Central memory CD4-positive, alpha-beta T cell (primary cell): ENCODE results near the gene FIG4.
"Not testable (repeated sequence)": the region's sequence is repeated elsewhere in the genome, so short reads cannot be mapped to it uniquely, and the experiment has no call there.

Source experiments
- DNase-seq: peaks from one replicate; pipeline ENCODE4 v3.0.0; 2022

FIG4 gene

DNA sequence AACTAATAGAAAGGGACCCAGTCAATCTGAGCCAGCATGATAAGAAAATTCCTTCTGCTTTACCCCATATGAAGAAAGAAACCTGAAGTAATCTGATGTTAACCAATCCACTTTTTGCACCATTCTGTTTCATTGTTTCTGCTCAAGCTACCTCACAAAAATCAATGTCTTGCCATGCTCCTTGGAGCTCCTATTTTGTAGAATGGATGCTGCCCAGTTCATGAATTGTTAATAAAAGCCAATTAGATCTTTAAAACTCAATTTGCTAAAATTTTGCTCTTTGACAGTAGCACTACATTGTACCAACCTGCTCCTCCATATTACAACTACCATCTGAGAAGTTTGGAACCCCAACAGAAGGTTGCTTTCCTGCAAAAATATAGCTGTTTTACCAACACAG, 170.8 kb downstream of the FIG4 start:
- DNase-seq: no peak

DNA sequence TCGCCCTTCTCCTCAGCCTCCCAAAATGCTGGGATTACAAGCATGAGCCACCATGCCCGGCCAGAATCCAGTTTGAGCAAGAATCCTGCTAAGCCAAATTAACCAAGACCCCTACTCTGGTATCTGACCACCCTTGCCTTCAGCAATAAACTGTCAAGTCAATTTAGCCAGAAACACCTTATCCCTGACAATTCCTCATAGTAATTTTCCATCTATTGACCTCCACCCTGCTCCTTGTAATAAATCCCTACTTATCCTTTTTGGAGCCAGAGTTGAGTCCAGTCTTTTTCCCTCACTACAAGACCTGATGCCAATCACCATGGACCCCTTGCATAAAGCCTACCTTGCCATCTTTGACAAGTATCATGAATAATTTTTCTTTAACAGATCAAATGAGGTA, 173.0 kb downstream of the FIG4 start:
- DNase-seq: no peak

DNA sequence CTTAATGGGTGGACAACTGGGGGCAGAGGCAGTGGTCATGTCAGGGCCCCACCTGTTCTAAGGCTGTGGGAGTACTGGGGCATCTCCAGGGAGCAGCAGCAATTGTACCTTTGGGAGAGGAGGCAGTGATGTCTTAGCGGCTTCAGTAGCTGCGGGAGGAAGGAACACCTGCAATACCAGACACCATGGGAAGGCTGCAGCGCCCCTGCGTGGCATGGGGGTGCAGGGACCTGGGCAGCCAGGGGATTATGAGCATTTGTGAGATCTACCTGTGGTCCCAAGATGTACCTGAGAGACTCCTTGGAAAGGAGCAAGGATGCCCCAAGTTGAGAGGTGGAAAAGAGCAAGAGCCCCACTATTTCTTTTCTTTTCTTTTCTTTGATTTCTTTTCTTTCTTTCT, 174.9 kb downstream of the FIG4 start:
- no peak for DNase-seq

DNA sequence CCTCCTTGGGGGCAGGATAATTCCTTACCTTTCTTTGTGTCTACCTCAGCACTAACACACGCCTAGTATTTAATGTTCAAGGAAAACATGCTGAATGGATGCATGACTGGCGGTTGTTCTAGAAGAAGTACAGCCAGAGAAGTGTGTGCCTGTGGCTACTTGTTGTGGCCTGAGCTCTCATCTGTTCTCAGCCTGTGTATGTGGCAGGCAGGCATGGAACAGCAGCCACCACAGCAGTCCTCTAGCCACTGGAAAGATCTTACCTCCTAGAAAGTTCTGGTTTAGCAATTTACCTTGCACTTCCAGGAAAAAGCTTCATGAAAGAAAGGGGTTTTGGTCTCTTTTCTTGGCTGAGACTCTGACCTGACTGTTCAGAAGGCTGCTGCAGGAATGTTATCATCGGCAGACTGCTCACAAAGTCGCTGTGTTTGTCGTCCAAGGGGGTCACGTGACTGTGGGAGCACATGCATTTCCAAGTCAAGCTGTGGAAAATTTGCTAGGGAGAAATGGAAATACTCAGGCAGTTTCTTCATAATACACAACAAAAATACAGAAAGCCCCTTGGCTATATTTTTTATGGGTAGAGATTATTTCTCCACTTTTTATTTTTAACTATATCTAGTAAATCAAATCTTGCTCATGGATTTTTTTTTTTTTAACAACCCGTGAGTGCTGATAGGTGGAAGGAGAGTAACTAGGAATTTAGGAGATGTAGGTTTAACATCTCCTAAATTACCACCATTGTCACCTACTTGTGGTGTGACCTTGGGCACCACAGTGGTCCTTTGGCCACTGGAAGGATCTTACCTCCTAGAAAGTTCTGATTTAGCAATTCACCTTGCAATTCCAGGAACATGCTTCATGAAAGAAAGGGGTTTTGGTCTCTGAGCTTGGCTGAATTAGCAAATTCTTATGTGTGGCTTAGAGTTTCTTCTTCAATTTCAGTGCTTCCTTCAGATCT, 176.2 kb downstream of the FIG4 start:
- no peak for DNase-seq

DNA sequence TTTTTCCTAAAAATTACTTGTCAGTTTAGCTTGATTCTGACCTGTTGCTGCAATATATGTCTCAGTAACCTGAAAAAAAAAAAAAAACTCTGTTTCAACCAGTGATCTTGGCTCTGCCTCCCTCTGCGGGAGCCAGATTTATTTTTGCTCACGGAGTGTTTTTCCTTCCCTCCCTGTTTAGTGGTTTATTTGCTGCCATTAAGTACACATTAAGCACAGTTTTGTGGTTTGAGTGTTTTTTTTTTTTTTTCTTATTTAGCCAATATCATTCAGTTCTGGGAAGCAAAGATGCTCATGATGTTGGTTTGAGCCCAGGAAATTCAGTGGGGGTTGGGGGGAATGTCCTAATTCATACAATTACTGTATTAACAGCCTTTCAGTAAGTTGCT, 176.9 kb downstream of the FIG4 start:
- DNase-seq: no peak

DNA sequence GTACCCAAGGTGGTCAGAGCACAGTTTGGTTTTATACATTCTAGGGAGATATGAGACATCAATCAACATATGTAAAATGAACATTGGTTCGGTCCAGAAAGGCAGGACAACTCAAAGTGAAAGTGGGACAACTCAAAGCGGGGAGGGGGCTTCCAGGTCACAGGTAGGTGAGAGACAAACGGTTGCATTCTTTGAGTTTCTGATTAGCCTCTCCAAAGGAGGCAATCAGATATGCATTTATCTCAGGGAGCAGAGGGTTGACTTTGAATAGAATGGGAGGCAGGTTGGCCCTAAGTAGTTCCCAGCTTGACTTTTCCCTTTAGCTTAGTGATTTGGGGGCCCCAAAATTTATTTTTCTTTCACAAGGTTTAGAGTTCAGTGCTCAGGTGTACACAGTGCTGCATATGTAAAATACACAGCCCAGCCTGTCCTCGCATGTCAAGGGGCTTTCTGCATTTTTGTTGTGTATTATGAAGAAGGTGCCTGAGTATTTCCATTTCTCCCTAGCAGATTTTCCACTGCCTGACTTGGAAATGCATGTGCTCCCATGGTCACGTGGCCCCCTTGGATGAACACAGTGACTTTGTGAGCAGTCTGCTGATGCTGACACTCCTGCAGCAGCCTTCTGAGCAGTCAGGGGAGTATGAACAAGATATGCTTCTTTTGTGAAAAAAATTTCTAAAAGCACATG, 178.4 kb downstream of the FIG4 start:
- not testable (repeated sequence) for DNase-seq

DNA sequence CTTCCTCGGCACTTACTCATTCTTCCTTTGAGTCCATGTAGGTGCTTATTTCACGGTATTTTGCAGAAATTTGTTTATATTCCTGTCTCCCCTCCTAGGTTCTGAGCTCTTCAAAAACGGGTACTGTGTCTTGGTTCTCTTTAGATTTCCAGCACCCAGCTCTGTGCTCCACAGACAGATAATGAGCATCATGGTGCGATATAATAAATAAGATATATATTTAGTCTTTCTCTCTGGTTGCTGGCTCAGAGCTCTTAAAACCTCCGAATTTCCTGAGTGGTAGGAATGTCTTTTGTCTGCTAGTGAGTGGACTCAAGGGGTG, 179.0 kb downstream of the FIG4 start:
- no peak for DNase-seq

DNA sequence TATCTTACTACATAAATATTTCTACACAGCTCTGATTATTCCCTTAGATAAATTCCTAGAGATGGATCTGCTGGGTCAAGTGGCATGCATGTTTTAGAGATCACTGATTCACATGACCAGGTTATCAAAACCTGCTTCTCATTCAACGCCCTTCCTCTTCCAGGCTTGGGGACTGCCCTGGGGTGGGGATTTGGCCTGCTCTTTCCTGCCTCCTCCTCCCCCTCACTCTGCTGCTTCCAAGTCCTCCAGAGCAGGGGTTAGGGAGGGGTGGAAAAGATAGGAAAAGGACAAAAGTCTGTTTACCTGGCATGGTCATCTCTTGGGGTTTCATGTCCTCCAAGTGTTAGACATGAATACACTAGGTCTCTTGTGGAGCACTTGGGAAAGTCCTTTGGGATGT, 181.5 kb downstream of the FIG4 start:
- DNase-seq: no peak

DNA sequence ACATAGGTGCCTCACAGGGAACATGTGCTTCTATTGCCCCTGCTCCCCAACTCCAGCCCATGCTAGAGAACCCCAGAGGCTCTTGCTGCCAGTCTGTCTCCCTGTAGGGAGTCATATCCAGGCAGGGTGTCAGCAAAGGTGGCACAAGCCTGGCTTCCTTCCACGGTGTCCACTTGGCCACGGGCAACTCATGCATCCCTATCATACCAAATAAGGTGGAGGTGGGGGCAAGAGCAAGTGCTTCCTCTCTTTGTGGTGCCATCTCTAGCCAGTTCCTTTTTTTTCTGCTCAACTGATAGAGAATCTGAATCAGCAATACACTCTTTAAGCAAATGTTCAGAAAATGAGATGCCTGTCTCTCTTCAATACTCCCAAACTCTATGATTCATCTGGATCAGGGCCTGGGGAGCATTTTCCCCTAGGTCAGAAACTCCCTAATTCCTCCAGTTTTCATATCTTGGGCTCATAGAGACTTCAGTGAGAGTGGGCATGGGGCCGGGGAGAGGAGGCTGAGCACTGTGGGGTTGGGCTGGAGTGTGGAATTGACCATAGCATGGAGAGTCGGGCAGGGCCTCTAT, 182.0 kb downstream of the FIG4 start:
- DNase-seq: no peak

DNA sequence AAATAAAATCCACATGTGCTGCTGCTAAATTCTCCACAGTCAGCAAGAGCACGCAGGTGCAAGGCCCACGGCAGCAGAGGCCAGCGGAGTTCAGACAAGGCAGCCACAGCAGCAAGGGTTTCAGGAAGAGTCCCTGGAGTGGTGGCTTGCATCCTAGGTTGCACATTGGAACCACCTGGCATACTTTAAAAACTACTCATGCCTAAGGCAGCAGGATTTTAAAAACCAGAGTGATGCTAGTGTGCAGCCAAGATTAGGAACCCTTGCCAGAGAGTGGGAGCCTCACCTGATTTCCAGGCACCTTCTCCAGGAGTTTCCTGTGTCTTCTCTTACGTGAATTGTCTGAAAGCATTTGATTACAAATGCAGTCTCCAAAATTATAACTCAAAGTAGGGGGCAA, 183.0 kb downstream of the FIG4 start:
- DNase-seq: no peak

DNA sequence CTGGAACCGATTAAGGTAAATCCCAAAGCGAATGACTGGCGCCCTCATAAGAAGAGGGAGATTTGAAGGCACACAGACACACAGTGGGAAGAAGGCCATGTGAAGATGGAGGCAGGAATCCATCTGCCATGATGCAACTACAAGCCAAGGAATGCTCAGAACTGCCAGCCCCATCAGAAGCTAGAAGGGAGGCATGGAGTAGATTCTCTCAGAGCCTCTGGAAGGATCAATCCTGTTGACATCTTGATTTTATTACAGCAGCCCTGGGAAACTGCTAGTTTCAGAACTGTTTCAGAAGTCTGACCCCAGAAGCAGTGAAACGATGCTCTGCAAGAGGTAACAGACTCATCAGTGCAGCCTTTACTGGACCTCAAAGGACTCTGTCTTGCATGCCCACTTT, 183.5 kb downstream of the FIG4 start:
- DNase-seq: no peak
